ENCODE measurements around the gene CCN5.

The CCN5 gene

GRCh38 chr20:44693627-44694026 is 21.5 kb upstream of the CCN5 start:
- H2BK12ac ChIP-seq (ENCODE audit: low read length in 2 of 2), result peak overlapping the region; percentile 59 to 89
- no peaks in the 10 kb centered on the region for H3K9me3 ChIP-seq (ENCODE audit: control insufficient read depth, low read length)
- H2BK120ac ChIP-seq (ENCODE audit: low read depth, low read length), result no peak overlapping the region
- peak overlapping the region in 1 of 2 experiments; percentile 46 for H3K4ac ChIP-seq (ENCODE audit: low read depth in 1 of 2, low read length in 2 of 2)
- no peak overlapping the region for H2AFZ ChIP-seq (ENCODE audit: low read depth, low read length)
- no peak overlapping the region for H2BK15ac ChIP-seq (ENCODE audit: low read depth, poor library complexity, severe bottlenecking)
- no peaks in the 10 kb centered on the region for H3K27me3 ChIP-seq (ENCODE audit: control insufficient read depth in 1 of 2, insufficient read depth in 1 of 2, low read length in 2 of 2)
- H4K91ac ChIP-seq (ENCODE audit: low read length), result no peak overlapping the region
- H3K9ac ChIP-seq (ENCODE audit: low read length), result peak overlapping the region; percentile 73
- H3K27ac ChIP-seq (ENCODE audit: low read length, poor library complexity, severe bottlenecking), result peak overlapping the region; percentile 74
- no peaks in the 10 kb centered on the region for H3K79me1 ChIP-seq (replicated peaks; ENCODE audit: low read length, poor library complexity, severe bottlenecking)
- H2AK5ac ChIP-seq (ENCODE audit: low read length, severe bottlenecking), result peak overlapping the region; percentile 100
- no peak overlapping the region for H4K8ac ChIP-seq (ENCODE audit: low read length)
- H2BK5ac ChIP-seq (ENCODE audit: low read depth, low read length, poor library complexity, severe bottlenecking), result peak overlapping the region; percentile 33
- DNase-seq, result no peak
- no peaks in the 10 kb centered on the region for H3K36me3 ChIP-seq (ENCODE audit: control insufficient read depth in 1 of 2, insufficient read depth in 2 of 2, low read depth in 1 of 2, low read length in 2 of 2)
- H3K4me3 ChIP-seq (ENCODE audit: insufficient read depth in 1 of 2, low read depth in 1 of 2, low read length in 2 of 2), result no peak overlapping the region
- H3K23ac ChIP-seq (ENCODE audit: low read length in 2 of 2), result no peak overlapping the region
- peak overlapping the region; percentile 59 to 79 for H3K18ac ChIP-seq (ENCODE audit: low read depth in 1 of 2, low read length in 2 of 2)
- no peak overlapping the region for H3K4me2 ChIP-seq (ENCODE audit: low read length, poor library complexity, severe bottlenecking)
- H3K14ac ChIP-seq (ENCODE audit: low read length in 2 of 2), result no peak overlapping the region
- H3K4me1 ChIP-seq (ENCODE audit: control insufficient read depth, insufficient read depth, low read depth, low read length), result peaks cover 19% of the 10 kb centered on the region

GRCh38 chr20:44694159-44694558 is 21.0 kb upstream of the CCN5 start:
- 100% methylated on average over 4 of the region's 4 CpGs for WGBS
- Histone ChIP-seq H4K91ac (ENCODE audit: low read length) (peak overlapping the region; percentile 6), H3K79me1 (replicated peaks; ENCODE audit: low read length, poor library complexity, severe bottlenecking) (no peaks in the 10 kb centered on the region), H3K4me3 (ENCODE audit: insufficient read depth in 1 of 2, low read depth in 1 of 2, low read length in 2 of 2) (no peak overlapping the region), H2BK15ac (ENCODE audit: low read depth, poor library complexity, severe bottlenecking) (no peak overlapping the region), H2BK5ac (ENCODE audit: low read depth, low read length, poor library complexity, severe bottlenecking) (no peak overlapping the region), H4K8ac (ENCODE audit: low read length) (peak overlapping the region; percentile 19), H3K4ac (ENCODE audit: low read depth in 1 of 2, low read length in 2 of 2) (peak overlapping the region in 1 of 2 experiments; percentile 26), H3K18ac (ENCODE audit: low read depth in 1 of 2, low read length in 2 of 2) (peak overlapping the region; percentile 48 to 80), H2AK5ac (ENCODE audit: low read length, severe bottlenecking) (peak overlapping the region; percentile 100), H3K23ac (ENCODE audit: low read length in 2 of 2) (no peak overlapping the region), H3K27ac (ENCODE audit: low read length, poor library complexity, severe bottlenecking) (no peak overlapping the region), H2BK120ac (ENCODE audit: low read depth, low read length) (no peak overlapping the region), H2BK12ac (ENCODE audit: low read length in 2 of 2) (peak overlapping the region; percentile 54 to 79), H3K14ac (ENCODE audit: low read length in 2 of 2) (no peak overlapping the region), H3K9ac (ENCODE audit: low read length) (peak overlapping the region; percentile 73), H3K9me3 (ENCODE audit: control insufficient read depth, low read length) (no peaks in the 10 kb centered on the region), H3K36me3 (ENCODE audit: control insufficient read depth in 1 of 2, insufficient read depth in 2 of 2, low read depth in 1 of 2, low read length in 2 of 2) (no peaks in the 10 kb centered on the region), H3K4me2 (ENCODE audit: low read length, poor library complexity, severe bottlenecking) (no peak overlapping the region), H2AFZ (ENCODE audit: low read depth, low read length) (no peak overlapping the region), H3K27me3 (ENCODE audit: control insufficient read depth in 1 of 2, insufficient read depth in 1 of 2, low read length in 2 of 2) (no peaks in the 10 kb centered on the region), H3K4me1 (ENCODE audit: control insufficient read depth, insufficient read depth, low read depth, low read length) (peaks cover 22% of the 10 kb centered on the region)
- DNase-seq, result no peak

- H2AK5ac ChIP-seq (ENCODE audit: low read length, severe bottlenecking), result peak overlapping the region; percentile 78
- DNase-seq, result no peak
- H4K8ac ChIP-seq (ENCODE audit: low read length), result no peak overlapping the region
Observed at GRCh38 chr20:44695295-44695673, 19.9 kb upstream of the CCN5 start.

GRCh38 chr20:44695674-44696300 is 19.4 kb upstream of the CCN5 start:
- no peak overlapping the region for H4K8ac ChIP-seq (ENCODE audit: low read length)
- no peaks in the 10 kb centered on the region for H3K36me3 ChIP-seq (ENCODE audit: control insufficient read depth in 1 of 2, insufficient read depth in 2 of 2, low read depth in 1 of 2, low read length in 2 of 2)
- H2BK12ac ChIP-seq (ENCODE audit: low read length in 2 of 2), result peak overlapping the region in 1 of 2 experiments; percentile 95
- no peaks in the 10 kb centered on the region for H3K27me3 ChIP-seq (ENCODE audit: control insufficient read depth in 1 of 2, insufficient read depth in 1 of 2, low read length in 2 of 2)
- H3K18ac ChIP-seq (ENCODE audit: low read depth in 1 of 2, low read length in 2 of 2), result peak overlapping the region in 1 of 2 experiments; percentile 88
- no peaks in the 10 kb centered on the region for H3K79me1 ChIP-seq (replicated peaks; ENCODE audit: low read length, poor library complexity, severe bottlenecking)
- no peak overlapping the region for H2BK15ac ChIP-seq (ENCODE audit: low read depth, poor library complexity, severe bottlenecking)
- peak overlapping the region in 1 of 2 experiments; percentile 71 for H3K4ac ChIP-seq (ENCODE audit: low read depth in 1 of 2, low read length in 2 of 2)
- no peak overlapping the region for H3K23ac ChIP-seq (ENCODE audit: low read length in 2 of 2)
- H3K9ac ChIP-seq (ENCODE audit: low read length), result peak overlapping the region; percentile 73
- peak overlapping the region; percentile 15 for H4K91ac ChIP-seq (ENCODE audit: low read length)
- peaks cover 24% of the 10 kb centered on the region for H3K4me1 ChIP-seq (ENCODE audit: control insufficient read depth, insufficient read depth, low read depth, low read length)
- no peaks in the 10 kb centered on the region for H3K9me3 ChIP-seq (ENCODE audit: control insufficient read depth, low read length)
- no peak overlapping the region for H2AFZ ChIP-seq (ENCODE audit: low read depth, low read length)
- peak overlapping the region; percentile 0 for H2BK120ac ChIP-seq (ENCODE audit: low read depth, low read length)
- H3K4me3 ChIP-seq (ENCODE audit: insufficient read depth in 1 of 2, low read depth in 1 of 2, low read length in 2 of 2), result peak overlapping the region in 1 of 2 experiments; percentile 13
- no peak overlapping the region for H3K4me2 ChIP-seq (ENCODE audit: low read length, poor library complexity, severe bottlenecking)
- no peak overlapping the region for H2BK5ac ChIP-seq (ENCODE audit: low read depth, low read length, poor library complexity, severe bottlenecking)
- DNase-seq, result peak; percentile 84
- H3K14ac ChIP-seq (ENCODE audit: low read length in 2 of 2), result no peak overlapping the region
- H2AK5ac ChIP-seq (ENCODE audit: low read length, severe bottlenecking), result peak overlapping the region; percentile 77
- H3K27ac ChIP-seq (ENCODE audit: low read length, poor library complexity, severe bottlenecking), result peak overlapping the region; percentile 74

More at GRCh38 chr20:44695295-44695673, 19.9 kb upstream of the CCN5 start:
- Histone ChIP-seq H3K4ac (ENCODE audit: low read depth in 1 of 2, low read length in 2 of 2) (peak overlapping the region; percentile 29 to 58), H3K4me2 (ENCODE audit: low read length, poor library complexity, severe bottlenecking) (no peak overlapping the region), H2BK120ac (ENCODE audit: low read depth, low read length) (no peak overlapping the region), H3K23ac (ENCODE audit: low read length in 2 of 2) (no peak overlapping the region), H3K14ac (ENCODE audit: low read length in 2 of 2) (no peak overlapping the region), H3K9ac (ENCODE audit: low read length) (peak overlapping the region; percentile 73), H3K9me3 (ENCODE audit: control insufficient read depth, low read length) (no peaks in the 10 kb centered on the region), H2BK15ac (ENCODE audit: low read depth, poor library complexity, severe bottlenecking) (no peak overlapping the region), H2AFZ (ENCODE audit: low read depth, low read length) (no peak overlapping the region), H3K79me1 (replicated peaks; ENCODE audit: low read length, poor library complexity, severe bottlenecking) (no peaks in the 10 kb centered on the region), H3K4me3 (ENCODE audit: insufficient read depth in 1 of 2, low read depth in 1 of 2, low read length in 2 of 2) (peak overlapping the region in 1 of 2 experiments; percentile 13), H3K4me1 (ENCODE audit: control insufficient read depth, insufficient read depth, low read depth, low read length) (peaks cover 22% of the 10 kb centered on the region), H2BK12ac (ENCODE audit: low read length in 2 of 2) (peak overlapping the region; percentile 12 to 94), H3K18ac (ENCODE audit: low read depth in 1 of 2, low read length in 2 of 2) (peak overlapping the region; percentile 31 to 57), H3K36me3 (ENCODE audit: control insufficient read depth in 1 of 2, insufficient read depth in 2 of 2, low read depth in 1 of 2, low read length in 2 of 2) (no peaks in the 10 kb centered on the region), H2BK5ac (ENCODE audit: low read depth, low read length, poor library complexity, severe bottlenecking) (peak overlapping the region; percentile 39), H3K27ac (ENCODE audit: low read length, poor library complexity, severe bottlenecking) (peak overlapping the region; percentile 74), H3K27me3 (ENCODE audit: control insufficient read depth in 1 of 2, insufficient read depth in 1 of 2, low read length in 2 of 2) (no peaks in the 10 kb centered on the region), H4K91ac (ENCODE audit: low read length) (no peak overlapping the region)
- 82% methylated on average over 1 of the region's 2 CpGs for WGBS

Measured in mesenchymal stem cell (in vitro differentiated cells and primary cell).